Subcutaneous abdominal adipose tissue (tissue), 5 donors: ENCODE data around the gene CAMKK1.

Source experiments
- H3K27ac ChIP-seq: one replicate; pipeline ENCODE4 v1.7.0; 2013; ENCODE audit warnings: low read depth, mild to moderate bottlenecking, inconsistent platforms, low read length, moderate library complexity
- H3K27me3 ChIP-seq, 5 donors: one replicate each; pipeline ENCODE4 v1.7.0; 2013; ENCODE audit warnings: low read length in 5 of 5, inconsistent platforms in 1 of 5; ENCODE audit not compliant: control insufficient read depth in 5 of 5, insufficient read depth in 4 of 5
- H3K36me3 ChIP-seq, 5 donors: one replicate each; pipeline ENCODE4 v1.7.0; 2013; ENCODE audit warnings: low read length in 5 of 5; ENCODE audit not compliant: control insufficient read depth in 5 of 5, insufficient read depth in 5 of 5
- H3K4me1 ChIP-seq, 5 donors: one replicate each; pipeline ENCODE4 v1.7.0; 2013; ENCODE audit warnings: low read length in 5 of 5, mild to moderate bottlenecking in 3 of 5, moderate library complexity in 1 of 5; ENCODE audit not compliant: control insufficient read depth in 5 of 5, insufficient read depth in 5 of 5
- H3K4me3 ChIP-seq, 5 donors: one replicate each; pipeline ENCODE4 v1.7.0; 2013; ENCODE audit warnings: low read length in 5 of 5, low read depth in 1 of 5
- H3K9ac ChIP-seq, 5 donors: one replicate each; pipeline ENCODE4 v1.7.0; 2013; ENCODE audit warnings: low read length in 5 of 5, mild to moderate bottlenecking in 4 of 5, moderate library complexity in 3 of 5
- H3K9me3 ChIP-seq, 5 donors: one replicate each; pipeline ENCODE4 v1.7.0; 2013; ENCODE audit warnings: low read length in 5 of 5; ENCODE audit not compliant: control insufficient read depth in 5 of 5
- donor health status: healthy.
- donor health status: healthy.
- donor health status: healthy.
- donor health status: healthy.
- donor health status: healthy.

Gene CAMKK1

DNA sequence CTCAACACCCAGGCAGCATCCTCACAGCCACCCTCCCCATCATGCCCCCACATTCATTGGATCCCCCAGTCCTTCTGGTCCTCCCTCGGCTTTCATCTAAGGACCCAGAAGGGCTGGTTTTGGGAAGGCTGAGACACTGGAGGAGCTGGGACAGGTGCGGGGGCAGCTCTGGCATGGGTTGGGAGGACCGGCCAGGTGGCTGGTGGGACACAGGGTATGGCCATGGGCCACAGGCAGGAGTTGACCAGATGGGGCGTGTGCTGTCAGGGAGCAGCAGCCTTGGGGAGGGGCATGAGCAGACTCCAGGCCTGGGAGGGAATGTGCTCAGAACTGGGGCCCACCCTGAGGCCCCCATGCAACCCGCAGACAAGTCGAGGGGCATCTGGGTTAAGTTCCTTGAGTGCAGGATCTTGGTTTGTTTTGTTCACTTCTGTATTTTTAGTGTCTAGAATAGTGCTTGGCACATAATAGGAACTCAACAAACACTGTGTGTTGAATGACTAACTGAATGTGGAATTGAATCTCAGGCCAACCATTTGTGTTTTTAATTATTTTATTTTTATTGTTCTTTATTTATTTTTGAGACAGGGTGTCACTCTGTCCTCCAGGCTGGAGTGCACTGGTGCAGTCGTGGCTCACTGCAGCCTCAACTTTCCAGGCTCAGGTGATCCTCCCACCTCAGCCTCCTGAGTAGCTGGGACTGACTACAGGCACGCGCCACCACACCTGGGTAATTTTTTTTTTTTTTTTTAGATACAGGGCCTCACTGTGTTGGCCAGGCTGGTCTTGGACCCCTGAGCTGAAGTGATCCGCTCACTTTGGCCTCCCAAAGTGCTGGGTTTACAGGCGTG is 17.8 kb upstream of the CAMKK1 start:
- Histone ChIP-seq H3K9ac (no peak overlapping the region), H3K4me3 (no peak overlapping the region), H3K4me1 (peaks cover 0 to 20% (median 4%) of the 10 kb centered on the region in 5 donors), H3K36me3 (no peaks in the 10 kb centered on the region), H3K27me3 (peaks cover 0 to 2% (median 0%) of the 10 kb centered on the region in 5 donors), H3K9me3 (peaks cover 0 to 2% (median 0%) of the 10 kb centered on the region in 5 donors), H3K27ac (no peak overlapping the region)

DNA sequence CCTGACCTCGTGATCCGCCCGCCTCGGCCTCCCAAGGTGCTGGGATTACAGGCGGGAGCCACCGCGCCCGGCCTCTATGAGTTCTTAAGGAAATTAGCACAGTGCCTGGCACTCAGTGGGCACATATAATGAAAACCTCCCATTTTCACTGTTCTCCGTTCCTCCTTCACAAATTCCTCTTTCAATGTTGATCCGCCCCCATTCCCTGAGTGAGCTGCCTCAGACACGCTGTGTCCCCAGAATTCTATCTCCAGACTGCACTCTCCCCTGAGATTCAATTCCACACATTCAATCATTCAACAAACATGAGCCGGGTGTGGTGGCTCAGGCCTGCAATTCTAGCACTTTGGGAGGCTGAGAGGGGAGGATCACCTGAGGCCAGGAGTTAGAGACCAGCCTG is 16.4 kb upstream of the CAMKK1 start:
- Histone ChIP-seq H3K27ac (no peak overlapping the region), H3K4me1 (peaks cover 0 to 18% (median 4%) of the 10 kb centered on the region in 5 donors), H3K9ac (no peak overlapping the region), H3K9me3 (peaks cover 0 to 2% (median 0%) of the 10 kb centered on the region in 5 donors), H3K27me3 (peaks cover 0 to 6% (median 1%) of the 10 kb centered on the region in 5 donors), H3K36me3 (no peaks in the 10 kb centered on the region), H3K4me3 (no peak overlapping the region)

DNA sequence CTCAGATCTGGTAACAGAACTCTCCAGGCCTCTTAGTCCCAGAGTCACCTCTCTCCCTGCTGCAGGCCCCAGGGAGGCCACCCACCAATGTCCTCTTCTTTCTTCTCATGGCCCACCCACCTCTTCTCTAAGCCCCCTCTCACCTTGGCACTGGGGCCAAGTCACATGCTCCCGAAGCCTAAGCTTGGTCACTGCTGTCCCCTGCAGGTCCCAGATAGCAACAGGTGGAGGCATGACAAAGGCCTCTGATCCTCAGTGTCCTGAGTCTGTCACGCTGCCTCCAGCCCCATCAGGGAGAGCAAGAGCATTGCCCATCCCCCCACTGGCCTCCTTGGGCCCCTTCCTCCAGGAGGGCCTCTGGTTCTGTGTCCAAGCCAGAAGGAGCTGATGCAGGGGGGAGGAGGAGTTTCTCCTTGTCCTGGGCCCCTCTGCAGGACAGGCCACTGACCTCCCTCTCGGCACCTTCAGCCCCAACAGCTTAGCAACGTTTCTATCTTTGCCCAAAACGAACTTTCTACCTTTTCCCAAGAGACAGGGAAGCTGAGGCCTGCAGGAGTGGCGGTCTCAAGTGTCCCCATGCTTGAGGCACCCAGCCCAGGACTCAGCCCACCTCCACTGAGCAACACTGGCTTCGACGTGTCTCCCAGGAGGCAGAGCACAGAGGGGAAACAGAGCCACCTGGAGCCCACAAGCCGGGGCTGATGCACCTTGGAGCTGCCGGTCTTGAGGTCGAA is 14.8 kb upstream of the CAMKK1 start:
- Histone ChIP-seq H3K27ac (no peak overlapping the region), H3K9ac (no peak overlapping the region), H3K4me3 (no peak overlapping the region), H3K9me3 (peaks cover 0 to 2% (median 0%) of the 10 kb centered on the region in 5 donors), H3K36me3 (no peaks in the 10 kb centered on the region), H3K27me3 (peaks cover 0 to 15% (median 4%) of the 10 kb centered on the region in 5 donors), H3K4me1 (peaks cover 0 to 9% (median 0%) of the 10 kb centered on the region in 5 donors)

DNA sequence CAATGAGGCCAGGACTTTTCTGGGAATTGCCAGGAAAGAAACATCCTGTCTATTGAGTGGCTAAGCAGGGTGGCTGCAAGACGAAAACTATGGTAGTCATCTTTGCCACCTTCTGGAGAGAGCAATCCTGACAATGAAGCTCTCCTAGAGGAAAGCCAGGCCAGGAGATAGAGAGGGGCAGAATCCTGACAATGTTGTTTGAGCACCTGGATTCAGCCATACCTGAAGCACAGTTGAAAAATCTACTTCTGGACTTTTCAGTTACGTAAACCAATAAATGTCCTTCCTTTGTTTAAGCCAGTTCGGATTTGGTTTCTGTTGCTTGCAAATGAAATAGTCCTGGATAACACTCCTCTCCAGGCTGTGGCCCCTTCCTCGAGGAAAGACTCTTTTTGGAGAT is 14.0 kb upstream of the CAMKK1 start:
- Histone ChIP-seq H3K4me3 (no peak overlapping the region), H3K27me3 (peaks cover 0 to 15% (median 4%) of the 10 kb centered on the region in 5 donors), H3K27ac (no peak overlapping the region)

DNA sequence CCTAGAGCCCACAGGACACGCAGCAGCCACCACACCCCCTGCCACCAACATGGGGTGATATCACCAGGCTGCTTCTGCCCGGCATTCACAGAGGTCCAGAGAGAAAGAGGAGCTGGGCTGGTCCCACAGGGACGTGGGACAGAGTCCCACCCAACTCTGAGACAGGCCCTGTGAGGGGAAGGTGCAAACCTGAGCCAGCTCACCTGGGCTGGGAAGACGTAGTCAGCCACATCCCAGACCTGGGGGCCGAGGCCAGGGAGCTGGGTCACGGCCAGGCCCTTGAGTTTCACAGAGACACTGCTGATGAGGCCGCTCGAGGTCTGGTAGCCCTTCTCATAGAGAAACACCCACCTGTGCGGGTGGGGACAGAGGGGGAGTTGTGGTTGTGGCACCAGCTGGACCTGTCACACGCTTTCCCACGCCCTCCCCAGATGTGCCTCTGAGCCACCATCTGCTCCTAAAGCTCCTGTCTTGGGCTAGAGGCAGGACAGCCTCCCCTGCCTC is 12.2 kb upstream of the CAMKK1 start:
- Histone ChIP-seq H3K4me1 (no peaks in the 10 kb centered on the region), H3K9me3 (no peaks in the 10 kb centered on the region), H3K36me3 (no peaks in the 10 kb centered on the region), H3K9ac (no peak overlapping the region), H3K27ac (no peak overlapping the region), H3K27me3 (peaks cover 0 to 15% (median 4%) of the 10 kb centered on the region in 5 donors), H3K4me3 (no peak overlapping the region)

More for the DNA sequence above, 14.0 kb upstream of the CAMKK1 start:
- Histone ChIP-seq H3K9ac (no peak overlapping the region), H3K36me3 (no peaks in the 10 kb centered on the region), H3K4me1 (peaks cover 0 to 9% (median 0%) of the 10 kb centered on the region in 5 donors), H3K9me3 (peaks cover 0 to 2% (median 0%) of the 10 kb centered on the region in 5 donors)

DNA sequence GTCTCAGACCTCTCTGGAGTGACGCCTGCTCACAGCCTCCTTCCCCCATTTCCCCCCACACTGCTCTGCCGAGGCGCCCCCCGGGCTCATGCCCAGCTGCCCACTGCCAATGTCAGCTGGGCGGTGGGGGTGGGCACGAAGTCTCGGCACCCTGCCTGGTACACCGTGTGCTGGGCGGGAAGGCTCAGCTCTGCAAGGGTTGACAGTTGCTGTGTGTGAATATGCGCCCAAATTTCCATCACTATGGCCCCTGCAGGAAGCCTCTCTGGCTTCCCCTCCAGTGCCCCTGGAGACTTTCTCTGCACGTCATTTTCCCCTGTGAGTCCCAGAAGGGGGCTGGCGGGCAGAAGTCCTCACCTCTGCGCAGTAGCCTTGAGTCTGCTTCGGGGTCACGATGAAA is 11.6 kb upstream of the CAMKK1 start:
- H3K36me3 ChIP-seq: no peaks in the 10 kb centered on the region
- no peak overlapping the region for H3K27ac ChIP-seq
- H3K9me3 ChIP-seq: no peaks in the 10 kb centered on the region
- H3K9ac ChIP-seq: no peak overlapping the region
- peaks cover 0 to 15% (median 4%) of the 10 kb centered on the region in 5 donors for H3K27me3 ChIP-seq
- no peak overlapping the region for H3K4me3 ChIP-seq
- H3K4me1 ChIP-seq: no peaks in the 10 kb centered on the region

DNA sequence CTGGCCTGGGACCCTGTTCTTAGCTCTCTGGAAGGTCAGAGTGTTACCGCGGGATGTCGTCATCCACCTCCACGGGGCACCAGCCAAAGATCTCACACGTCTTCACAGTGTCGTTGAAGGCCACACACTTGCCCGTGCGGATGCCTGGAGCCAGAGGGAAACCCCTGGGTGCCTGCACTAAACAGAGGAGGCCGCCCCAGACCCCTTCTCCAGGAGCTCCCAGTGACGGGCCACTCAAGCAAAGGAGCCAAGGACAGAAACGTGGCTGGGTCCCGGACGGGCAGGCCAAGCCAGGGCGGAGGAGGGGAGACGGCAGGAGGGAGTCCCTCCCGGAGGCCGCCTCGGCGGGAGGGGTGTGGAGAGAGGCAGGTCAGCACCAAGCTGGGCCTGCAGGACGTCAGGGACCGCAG is 11.0 kb upstream of the CAMKK1 start:
- Histone ChIP-seq H3K27ac (no peak overlapping the region), H3K4me3 (no peak overlapping the region), H3K9ac (no peak overlapping the region), H3K27me3 (peaks cover 0 to 15% (median 4%) of the 10 kb centered on the region in 5 donors), H3K9me3 (no peaks in the 10 kb centered on the region), H3K4me1 (no peaks in the 10 kb centered on the region), H3K36me3 (no peaks in the 10 kb centered on the region)

DNA sequence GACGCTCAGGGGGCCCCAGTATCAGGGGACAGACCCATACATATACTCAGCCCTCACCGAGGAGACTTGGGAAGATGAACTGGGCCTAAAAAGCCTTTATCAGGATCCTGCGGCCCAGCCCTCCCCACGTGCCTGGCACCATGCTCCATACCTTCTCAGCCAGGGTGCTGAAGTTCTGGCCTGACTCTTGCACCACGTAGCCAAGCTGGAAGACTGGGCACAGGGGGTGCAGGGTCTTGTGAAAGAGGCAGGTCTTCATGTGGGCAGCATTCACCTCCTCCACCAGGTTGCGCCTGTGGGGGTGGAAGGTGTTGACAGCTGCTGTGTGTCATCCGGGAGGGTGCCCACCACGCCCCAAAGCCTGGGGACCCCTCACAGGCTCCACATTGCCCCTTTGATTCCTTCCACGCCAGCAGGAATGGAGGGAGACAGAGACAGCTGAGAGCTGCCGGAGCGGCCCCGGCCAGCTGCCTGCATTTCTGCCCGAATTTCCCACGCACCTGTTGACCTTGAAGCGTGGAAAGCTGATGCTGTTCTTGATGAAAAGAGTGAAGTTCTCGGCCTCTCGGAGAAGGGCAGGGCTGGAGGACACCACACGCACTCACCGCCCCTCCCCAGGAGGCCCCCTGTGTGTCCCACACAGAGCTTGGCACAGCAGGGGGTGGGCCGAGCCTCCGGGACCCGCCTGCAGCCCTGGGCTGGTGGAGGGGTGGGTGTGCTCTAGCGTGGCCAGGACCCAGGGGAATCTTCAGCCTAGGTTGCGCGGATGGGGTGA is 10.4 kb upstream of the CAMKK1 start:
- H3K27me3 ChIP-seq: peaks cover 0 to 15% (median 4%) of the 10 kb centered on the region in 5 donors
- no peak overlapping the region for H3K4me3 ChIP-seq
- H3K9ac ChIP-seq: no peak overlapping the region
- H3K4me1 ChIP-seq: no peaks in the 10 kb centered on the region
- H3K27ac ChIP-seq: no peak overlapping the region
- no peaks in the 10 kb centered on the region for H3K9me3 ChIP-seq
- no peaks in the 10 kb centered on the region for H3K36me3 ChIP-seq

DNA sequence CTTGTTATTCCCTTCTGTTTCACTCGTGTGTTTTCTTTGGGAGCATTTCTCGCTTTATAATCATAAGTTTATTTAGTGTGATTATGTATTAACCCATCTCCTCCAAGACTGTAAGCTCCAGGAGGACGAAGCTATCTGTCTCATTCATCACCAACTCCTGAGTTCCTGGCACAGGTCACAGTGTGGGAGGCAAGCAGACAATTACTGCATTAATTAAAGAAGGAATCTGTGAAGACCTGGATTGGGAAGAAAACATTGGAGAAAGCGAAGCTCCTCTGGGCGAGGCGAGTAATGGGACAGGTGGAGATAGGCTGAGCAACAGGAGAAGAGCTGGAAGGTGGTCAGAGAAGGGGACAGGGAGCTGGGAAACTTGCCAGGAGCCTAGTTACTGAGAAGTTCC is 7.8 kb upstream of the CAMKK1 start:
- H3K36me3 ChIP-seq: no peaks in the 10 kb centered on the region
- H3K4me3 ChIP-seq: no peak overlapping the region
- no peak overlapping the region for H3K9ac ChIP-seq
- H3K9me3 ChIP-seq: no peaks in the 10 kb centered on the region
- H3K27ac ChIP-seq: no peak overlapping the region
- peaks cover 0 to 6% (median 0%) of the 10 kb centered on the region in 5 donors for H3K4me1 ChIP-seq
- peaks cover 0 to 15% (median 4%) of the 10 kb centered on the region in 5 donors for H3K27me3 ChIP-seq
